ENCODE data around the gene CNTNAP2. TPM values are rescaled to one million over a fixed set of nuclear protein-coding genes. Genes with fewer than 3 reads are reported as not detected.

Gene CNTNAP2
- total and polyA plus RNA-seq, 9 donors, result 8.3 to 18.8 (median 10.4) TPM

GRCh38 chr7:147465223-147465622 is 1348.6 kb downstream of the CNTNAP2 start:
- WGBS (ENCODE audit: insufficient coverage), result no CpG with 5 or more reads among the region's 2 CpGs
- DNase-seq, result no peak
- Histone ChIP-seq H3K4me1 (ENCODE audit: control insufficient read depth, insufficient read depth, low read length) (no peaks in the 10 kb centered on the region), H3K9me3 (replicated peaks; ENCODE audit: control insufficient read depth, low read depth, low read length) (no peaks in the 10 kb centered on the region), H3K36me3 (ENCODE audit: control insufficient read depth, insufficient read depth, low read length) (no peaks in the 10 kb centered on the region), H3K27ac (ENCODE audit: low read length) (no peak overlapping the region), H3K27me3 (ENCODE audit: control insufficient read depth, insufficient read depth, low read length) (no peaks in the 10 kb centered on the region), H3K4me3 (ENCODE audit: low read length) (no peak overlapping the region)

- Histone ChIP-seq H3K4me3 (ENCODE audit: low read length) (no peak overlapping the region), H3K4me1 (ENCODE audit: control insufficient read depth, insufficient read depth, low read length) (no peaks in the 10 kb centered on the region), H3K36me3 (ENCODE audit: control insufficient read depth, insufficient read depth, low read length) (no peaks in the 10 kb centered on the region), H3K27me3 (ENCODE audit: control insufficient read depth, insufficient read depth, low read length) (no peaks in the 10 kb centered on the region), H3K9me3 (replicated peaks; ENCODE audit: control insufficient read depth, low read depth, low read length) (no peaks in the 10 kb centered on the region), H3K27ac (ENCODE audit: low read length) (no peak overlapping the region)
- DNase-seq, result no peak
Measured at GRCh38 chr7:147472556-147472955, 1356.0 kb downstream of the CNTNAP2 start.

- Histone ChIP-seq H3K27ac (ENCODE audit: low read length) (no peak overlapping the region), H3K4me1 (ENCODE audit: control insufficient read depth, insufficient read depth, low read length) (no peaks in the 10 kb centered on the region), H3K9me3 (replicated peaks; ENCODE audit: control insufficient read depth, low read depth, low read length) (no peaks in the 10 kb centered on the region), H3K36me3 (ENCODE audit: control insufficient read depth, insufficient read depth, low read length) (no peaks in the 10 kb centered on the region), H3K27me3 (ENCODE audit: control insufficient read depth, insufficient read depth, low read length) (no peaks in the 10 kb centered on the region), H3K4me3 (ENCODE audit: low read length) (no peak overlapping the region)
- WGBS (ENCODE audit: insufficient coverage), result no CpG with 5 or more reads among the region's 4 CpGs
- DNase-seq, result no peak
Measured at GRCh38 chr7:147474862-147475261, 1358.3 kb downstream of the CNTNAP2 start.

- no CpG with 5 or more reads among the region's 3 CpGs for WGBS (ENCODE audit: insufficient coverage)
- Histone ChIP-seq H3K27me3 (ENCODE audit: control insufficient read depth, insufficient read depth, low read length) (no peaks in the 10 kb centered on the region), H3K4me1 (ENCODE audit: control insufficient read depth, insufficient read depth, low read length) (no peaks in the 10 kb centered on the region), H3K4me3 (ENCODE audit: low read length) (no peak overlapping the region), H3K9me3 (replicated peaks; ENCODE audit: control insufficient read depth, low read depth, low read length) (no peaks in the 10 kb centered on the region), H3K27ac (ENCODE audit: low read length) (no peak overlapping the region), H3K36me3 (ENCODE audit: control insufficient read depth, insufficient read depth, low read length) (no peaks in the 10 kb centered on the region)
- no peak for DNase-seq
Measured at GRCh38 chr7:147477526-147477925, 1360.9 kb downstream of the CNTNAP2 start.

GRCh38 chr7:147478796-147479195 is 1362.2 kb downstream of the CNTNAP2 start:
- H3K9me3 ChIP-seq (replicated peaks; ENCODE audit: control insufficient read depth, low read depth, low read length), result no peaks in the 10 kb centered on the region
- no peaks in the 10 kb centered on the region for H3K36me3 ChIP-seq (ENCODE audit: control insufficient read depth, insufficient read depth, low read length)
- 27% methylated on average over 2 of the region's 3 CpGs for WGBS (ENCODE audit: insufficient coverage)
- no peaks in the 10 kb centered on the region for H3K27me3 ChIP-seq (ENCODE audit: control insufficient read depth, insufficient read depth, low read length)
- no peak overlapping the region for H3K27ac ChIP-seq (ENCODE audit: low read length)
- H3K4me3 ChIP-seq (ENCODE audit: low read length), result no peak overlapping the region
- H3K4me1 ChIP-seq (ENCODE audit: control insufficient read depth, insufficient read depth, low read length), result no peaks in the 10 kb centered on the region
- no peak for DNase-seq

DNA sequence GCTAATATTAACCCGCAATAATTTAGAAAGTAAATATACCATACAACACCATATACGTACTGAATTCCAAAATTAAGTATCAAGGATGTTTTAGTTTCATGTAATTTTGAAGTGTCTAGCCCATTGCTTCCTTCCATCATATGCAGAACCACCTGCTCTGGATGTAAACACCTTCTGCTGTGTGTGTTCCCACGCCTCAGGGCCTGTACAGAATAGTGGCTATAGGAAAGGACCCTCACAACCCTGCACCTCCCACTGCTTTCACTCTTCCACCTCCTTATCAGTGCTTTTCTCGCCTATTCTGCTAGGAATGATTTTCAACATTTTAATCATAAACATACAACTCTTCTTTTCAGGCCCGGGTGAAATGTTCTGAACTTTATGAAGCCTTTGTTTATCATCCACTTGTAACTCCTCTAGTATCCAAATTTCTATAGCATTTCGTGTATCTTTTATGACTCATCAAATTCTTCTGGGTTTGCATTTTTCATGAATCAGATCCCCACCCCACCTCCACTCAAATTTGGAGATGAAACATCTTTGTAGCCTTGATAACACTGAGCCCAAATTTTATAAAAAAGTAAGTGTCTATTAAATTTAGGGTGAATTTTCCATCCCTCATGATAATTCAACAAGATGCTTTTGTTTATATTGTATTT is 1367.2 kb downstream of the CNTNAP2 start:
- 86% methylated on average over 1 of the region's 6 CpGs for WGBS (ENCODE audit: insufficient coverage)
- H3K27me3 ChIP-seq (ENCODE audit: control insufficient read depth, insufficient read depth, low read length), result no peaks in the 10 kb centered on the region
- H3K36me3 ChIP-seq (ENCODE audit: control insufficient read depth, insufficient read depth, low read length), result no peaks in the 10 kb centered on the region
- H3K27ac ChIP-seq (ENCODE audit: low read length), result no peak overlapping the region
- no peak overlapping the region for H3K4me3 ChIP-seq (ENCODE audit: low read length)
- H3K4me1 ChIP-seq (ENCODE audit: control insufficient read depth, insufficient read depth, low read length), result no peaks in the 10 kb centered on the region
- no peaks in the 10 kb centered on the region for H3K9me3 ChIP-seq (replicated peaks; ENCODE audit: control insufficient read depth, low read depth, low read length)
- DNase-seq, result no peak

DNA sequence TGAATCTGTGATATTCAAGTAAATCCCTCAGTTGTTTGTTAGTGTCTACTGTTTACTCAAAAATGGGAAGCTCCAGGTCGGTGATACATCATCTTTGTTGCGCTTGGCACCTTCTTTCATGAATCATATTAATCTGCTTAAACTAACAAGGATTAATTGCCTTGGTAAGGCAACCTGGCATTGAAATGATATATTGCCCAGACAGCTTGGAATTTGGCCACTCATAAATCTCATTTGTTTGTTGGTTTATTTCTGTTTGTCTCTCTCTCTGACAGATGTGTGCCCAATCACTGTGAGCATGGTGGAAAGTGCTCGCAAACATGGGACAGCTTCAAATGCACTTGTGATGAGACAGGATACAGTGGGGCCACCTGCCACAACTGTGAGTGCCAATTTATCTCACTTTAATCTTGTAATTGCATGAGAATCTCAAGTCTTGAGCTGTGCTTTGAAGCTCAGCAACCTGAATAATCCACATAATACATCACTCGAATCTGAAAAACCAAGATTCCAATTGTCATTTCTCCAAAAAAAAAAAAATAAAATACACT is 1369.1 kb downstream of the CNTNAP2 start:
- Histone ChIP-seq H3K36me3 (ENCODE audit: control insufficient read depth, insufficient read depth, low read length) (no peaks in the 10 kb centered on the region), H3K27ac (ENCODE audit: low read length) (no peak overlapping the region), H3K27me3 (ENCODE audit: control insufficient read depth, insufficient read depth, low read length) (no peaks in the 10 kb centered on the region), H3K9me3 (replicated peaks; ENCODE audit: control insufficient read depth, low read depth, low read length) (no peaks in the 10 kb centered on the region), H3K4me1 (ENCODE audit: control insufficient read depth, insufficient read depth, low read length) (no peaks in the 10 kb centered on the region), H3K4me3 (ENCODE audit: low read length) (no peak overlapping the region)
- WGBS (ENCODE audit: insufficient coverage), result 90% methylated on average over 2 of the region's 4 CpGs
- DNase-seq, result no peak

DNA sequence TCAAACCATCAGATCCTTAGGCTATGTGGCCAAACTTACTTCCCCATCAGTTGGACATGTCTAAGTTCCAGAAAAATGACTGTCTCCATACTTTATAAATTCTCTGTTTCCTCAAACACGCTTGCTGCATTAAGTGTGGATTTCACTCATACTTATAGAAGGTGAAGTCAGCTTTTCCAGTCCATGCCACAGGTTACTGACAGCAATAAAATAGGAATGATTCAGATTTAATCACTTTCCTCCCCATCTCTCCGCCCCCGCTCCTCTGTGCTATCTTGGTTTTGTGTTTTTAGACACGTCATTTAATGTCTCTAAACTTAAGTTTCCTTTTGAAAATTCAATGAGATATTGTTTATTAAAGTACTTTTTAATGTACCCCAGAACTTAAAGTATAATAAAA is 1376.0 kb downstream of the CNTNAP2 start:
- no peaks in the 10 kb centered on the region for H3K9me3 ChIP-seq (replicated peaks; ENCODE audit: control insufficient read depth, low read depth, low read length)
- H3K27me3 ChIP-seq (ENCODE audit: control insufficient read depth, insufficient read depth, low read length), result no peaks in the 10 kb centered on the region
- no peak for DNase-seq
- no peaks in the 10 kb centered on the region for H3K36me3 ChIP-seq (ENCODE audit: control insufficient read depth, insufficient read depth, low read length)
- no CpG with 5 or more reads among the region's 4 CpGs for WGBS (ENCODE audit: insufficient coverage)
- H3K27ac ChIP-seq (ENCODE audit: low read length), result no peak overlapping the region
- H3K4me3 ChIP-seq (ENCODE audit: low read length), result no peak overlapping the region
- H3K4me1 ChIP-seq (ENCODE audit: control insufficient read depth, insufficient read depth, low read length), result no peaks in the 10 kb centered on the region

- Histone ChIP-seq H3K27ac (ENCODE audit: low read length) (no peak overlapping the region), H3K4me3 (ENCODE audit: low read length) (no peak overlapping the region), H3K9me3 (replicated peaks; ENCODE audit: control insufficient read depth, low read depth, low read length) (no peaks in the 10 kb centered on the region), H3K4me1 (ENCODE audit: control insufficient read depth, insufficient read depth, low read length) (no peaks in the 10 kb centered on the region), H3K27me3 (ENCODE audit: control insufficient read depth, insufficient read depth, low read length) (no peaks in the 10 kb centered on the region), H3K36me3 (ENCODE audit: control insufficient read depth, insufficient read depth, low read length) (no peaks in the 10 kb centered on the region)
- WGBS (ENCODE audit: insufficient coverage), result no CpG with 5 or more reads among the region's 1 CpG
- no peak for DNase-seq
Measured at GRCh38 chr7:147496209-147496608, 1379.6 kb downstream of the CNTNAP2 start.

- Histone ChIP-seq H3K4me3 (ENCODE audit: low read length) (no peak overlapping the region), H3K36me3 (ENCODE audit: control insufficient read depth, insufficient read depth, low read length) (no peaks in the 10 kb centered on the region), H3K27ac (ENCODE audit: low read length) (no peak overlapping the region), H3K9me3 (replicated peaks; ENCODE audit: control insufficient read depth, low read depth, low read length) (no peaks in the 10 kb centered on the region), H3K4me1 (ENCODE audit: control insufficient read depth, insufficient read depth, low read length) (no peaks in the 10 kb centered on the region), H3K27me3 (ENCODE audit: control insufficient read depth, insufficient read depth, low read length) (no peaks in the 10 kb centered on the region)
- no CpG with 5 or more reads among the region's 1 CpG for whole genome bisulfite sequencing (ENCODE audit: insufficient coverage)
- no peak for DNase-seq
Measured at GRCh38 chr7:147497246-147497645, 1380.6 kb downstream of the CNTNAP2 start.

GRCh38 chr7:147498081-147498480 is 1381.5 kb downstream of the CNTNAP2 start:
- Histone ChIP-seq H3K4me1 (ENCODE audit: control insufficient read depth, insufficient read depth, low read length) (no peaks in the 10 kb centered on the region), H3K27ac (ENCODE audit: low read length) (no peak overlapping the region), H3K4me3 (ENCODE audit: low read length) (no peak overlapping the region), H3K36me3 (ENCODE audit: control insufficient read depth, insufficient read depth, low read length) (no peaks in the 10 kb centered on the region), H3K27me3 (ENCODE audit: control insufficient read depth, insufficient read depth, low read length) (no peaks in the 10 kb centered on the region), H3K9me3 (replicated peaks; ENCODE audit: control insufficient read depth, low read depth, low read length) (no peaks in the 10 kb centered on the region)
- DNase-seq, result no peak
- WGBS (ENCODE audit: insufficient coverage), result no CpG with 5 or more reads among the region's 2 CpGs
